OCI-LY1 (cell line): ENCODE results near the gene CCR5AS.

Experiments used
- EZH2 ChIP-seq: fragments of 200-600 bp; sonication (generic), shearing (Covaris generic); IDR thresholded peaks from 2 replicates; pipeline ENCODE4 v1.8.0; 2017; ENCODE audit warnings: borderline replicate concordance, mixed run types, mild to moderate bottlenecking, antibody characterized with exemption, low read length, moderate library complexity, mixed read lengths
- TF ChIP-seq, protein P1 (sequence below): fragments of 200-600 bp; sonication (generic), shearing (Covaris generic); IDR thresholded peaks from 2 replicates; pipeline ENCODE4 v1.5.1; 2017; ENCODE audit warnings: mild to moderate bottlenecking, antibody characterized with exemption, low read length, moderate library complexity, mixed read lengths

GRCh38 chr3:46397111-46397510 is 9.8 kb downstream of the CCR5AS start:
- TF ChIP-seq, protein P1, sequence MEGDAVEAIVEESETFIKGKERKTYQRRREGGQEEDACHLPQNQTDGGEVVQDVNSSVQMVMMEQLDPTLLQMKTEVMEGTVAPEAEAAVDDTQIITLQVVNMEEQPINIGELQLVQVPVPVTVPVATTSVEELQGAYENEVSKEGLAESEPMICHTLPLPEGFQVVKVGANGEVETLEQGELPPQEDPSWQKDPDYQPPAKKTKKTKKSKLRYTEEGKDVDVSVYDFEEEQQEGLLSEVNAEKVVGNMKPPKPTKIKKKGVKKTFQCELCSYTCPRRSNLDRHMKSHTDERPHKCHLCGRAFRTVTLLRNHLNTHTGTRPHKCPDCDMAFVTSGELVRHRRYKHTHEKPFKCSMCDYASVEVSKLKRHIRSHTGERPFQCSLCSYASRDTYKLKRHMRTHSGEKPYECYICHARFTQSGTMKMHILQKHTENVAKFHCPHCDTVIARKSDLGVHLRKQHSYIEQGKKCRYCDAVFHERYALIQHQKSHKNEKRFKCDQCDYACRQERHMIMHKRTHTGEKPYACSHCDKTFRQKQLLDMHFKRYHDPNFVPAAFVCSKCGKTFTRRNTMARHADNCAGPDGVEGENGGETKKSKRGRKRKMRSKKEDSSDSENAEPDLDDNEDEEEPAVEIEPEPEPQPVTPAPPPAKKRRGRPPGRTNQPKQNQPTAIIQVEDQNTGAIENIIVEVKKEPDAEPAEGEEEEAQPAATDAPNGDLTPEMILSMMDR, result no peak
- no peak for TF ChIP-seq EZH2
